Right lobe of liver (tissue), 6 donors: Measurements from ENCODE around the gene DRAM1. TPM values are rescaled to one million over a fixed set of nuclear protein-coding genes. Genes with fewer than 3 reads are reported as not detected.

Experiments
- ATAC-seq, 4 donors: fragments of 200-7000 bp; cut with Tn5 transposase; one replicate each; pipeline ENCODE4 v1.9.1; 2020; ENCODE audit warnings: mild to moderate bottlenecking in 4 of 4, moderate library complexity in 4 of 4
- DNase-seq, 3 donors: peaks; one replicate each; pipeline ENCODE4 v3.0.0-alpha.2; 2020
- H3K27ac ChIP-seq, 3 donors: fragments of 200-600 bp; one replicate each; pipeline ENCODE4 v1.8.0; 2022
- H3K27me3 ChIP-seq, 2 donors: fragments of 200-600 bp; one replicate each; pipeline ENCODE4 v1.8.0; 2022
- H3K36me3 ChIP-seq, 4 donors: fragments of 200-600 bp; sonication (generic) in 1 of 4; one replicate each; pipeline versions ENCODE4 v1.5.1 to v1.8.0; 2017 to 2022; ENCODE audit warnings: control low read depth in 1 of 4
- H3K4me1 ChIP-seq, 4 donors: fragments of 200-600 bp; sonication (generic) in 1 of 4; one replicate each; pipeline versions ENCODE4 v1.5.1 to v1.8.0; 2017 to 2022; ENCODE audit warnings: control low read depth in 1 of 4
- H3K4me3 ChIP-seq, 3 donors: fragments of 200-600 bp; one replicate each; pipeline ENCODE4 v1.8.0; 2022
- H3K9me3 ChIP-seq, 4 donors: fragments of 200-600 bp; sonication (generic) in 1 of 4; one replicate each; pipeline versions ENCODE4 v1.5.1 to v1.8.0; 2017 to 2022; ENCODE audit warnings: control low read depth in 1 of 4
- POLR2A ChIP-seq: fragments of 450-650 bp; IDR thresholded peaks from one replicate; pipeline ENCODE4 v1.6.1; 2017; ENCODE audit warnings: antibody characterized with exemption, mild to moderate bottlenecking
- WGBS: methylation state at CpG from one replicate; pipeline ENCODE4 v1.1.6; 2018; ENCODE audit warnings: low coverage, low lambda C conversion rate; ENCODE audit not compliant: insufficient coverage; ENCODE audit errors: missing lambda C conversion rate; 5-methylcytosine and 5-hydroxymethylcytosine counted together
- intact Hi-C, 2 donors: fragments of 100-400 bp; cut with DNase I; formaldehyde crosslinking; loops; one replicate each; pipeline versions ENCODE4 v1.11.2 to v1.14.1; 2022
- total RNA-seq, 6 experiments: library from RNA; depleted of rRNA in 2 of 6; stranded (reverse); fragments of >200 nt in 2 of 6; fragmentation: NEBNext Ultra II Directional in 3 of 6; extraction: Animal tissue kit (Norgen Biotek cat#: 25700) in 3 of 6; gene quantifications; one replicate each; pipeline versions ENCODE4 v1.1.0 to v1.2.4, GENCODE V29; 2016 to 2023
- TF ChIP-seq, protein P1 (sequence below), 4 donors: fragments of 200-600 bp in 3 of 4; fragments of 450-650 bp in 1 of 4; IDR thresholded peaks; one replicate each; pipeline versions ENCODE4 v1.5.1 to v1.8.0; 2016 to 2022; ENCODE audit warnings: antibody characterized with exemption in 4 of 4, mild to moderate bottlenecking in 2 of 4
- donor health status: DM: no; HTN: yes; CAD: no.
- donor health status: DM: no; HTN: no; CAD: no.
- donor health status: DM: no; HTN: no; CAD: no.
- donor health status: DM: no; HTN: yes; CAD: no.
- donor health status: DM: no; HTN: yes; CAD: no.

Gene DRAM1
- total RNA-seq, 6 experiments from 2014 or later = 2.2 to 11.3 (median 4.3) TPM

DNA sequence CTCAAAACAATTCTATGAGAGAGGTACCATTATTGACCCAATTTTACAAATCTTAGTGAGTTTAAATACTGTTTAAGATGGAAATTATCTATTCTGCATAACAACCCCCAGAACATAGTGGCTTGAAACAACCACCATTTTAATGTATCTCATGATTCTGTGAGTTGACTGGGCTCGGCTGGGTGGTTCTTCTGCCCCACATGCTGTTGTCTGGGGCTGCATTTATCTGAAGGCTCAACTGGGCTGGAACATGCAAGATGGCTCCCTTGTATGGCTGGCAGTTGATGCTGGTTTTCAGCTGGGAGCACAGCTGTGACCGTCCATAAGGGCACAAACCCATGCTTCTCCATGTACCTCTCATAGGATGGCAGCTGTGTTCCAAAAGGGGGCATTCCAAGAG is 82.2 kb downstream of the DRAM1 start:
- Histone ChIP-seq H3K4me1 (no peaks in the 10 kb centered on the region), H3K27ac (no peak overlapping the region), H3K9me3 (no peaks in the 10 kb centered on the region), H3K4me3 (no peak overlapping the region), H3K27me3 (no peaks in the 10 kb centered on the region), H3K36me3 (no peaks in the 10 kb centered on the region)
- WGBS = no CpG with 5 or more reads among the region's 2 CpGs
- TF ChIP-seq, protein P1, sequence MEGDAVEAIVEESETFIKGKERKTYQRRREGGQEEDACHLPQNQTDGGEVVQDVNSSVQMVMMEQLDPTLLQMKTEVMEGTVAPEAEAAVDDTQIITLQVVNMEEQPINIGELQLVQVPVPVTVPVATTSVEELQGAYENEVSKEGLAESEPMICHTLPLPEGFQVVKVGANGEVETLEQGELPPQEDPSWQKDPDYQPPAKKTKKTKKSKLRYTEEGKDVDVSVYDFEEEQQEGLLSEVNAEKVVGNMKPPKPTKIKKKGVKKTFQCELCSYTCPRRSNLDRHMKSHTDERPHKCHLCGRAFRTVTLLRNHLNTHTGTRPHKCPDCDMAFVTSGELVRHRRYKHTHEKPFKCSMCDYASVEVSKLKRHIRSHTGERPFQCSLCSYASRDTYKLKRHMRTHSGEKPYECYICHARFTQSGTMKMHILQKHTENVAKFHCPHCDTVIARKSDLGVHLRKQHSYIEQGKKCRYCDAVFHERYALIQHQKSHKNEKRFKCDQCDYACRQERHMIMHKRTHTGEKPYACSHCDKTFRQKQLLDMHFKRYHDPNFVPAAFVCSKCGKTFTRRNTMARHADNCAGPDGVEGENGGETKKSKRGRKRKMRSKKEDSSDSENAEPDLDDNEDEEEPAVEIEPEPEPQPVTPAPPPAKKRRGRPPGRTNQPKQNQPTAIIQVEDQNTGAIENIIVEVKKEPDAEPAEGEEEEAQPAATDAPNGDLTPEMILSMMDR (IDR thresholded peaks at IDR 0.05) = no peak
- TF ChIP-seq POLR2A = no peak
- intact Hi-C loops = no loop called here
- DNase-seq (no peak), ATAC-seq (no peak)

DNA sequence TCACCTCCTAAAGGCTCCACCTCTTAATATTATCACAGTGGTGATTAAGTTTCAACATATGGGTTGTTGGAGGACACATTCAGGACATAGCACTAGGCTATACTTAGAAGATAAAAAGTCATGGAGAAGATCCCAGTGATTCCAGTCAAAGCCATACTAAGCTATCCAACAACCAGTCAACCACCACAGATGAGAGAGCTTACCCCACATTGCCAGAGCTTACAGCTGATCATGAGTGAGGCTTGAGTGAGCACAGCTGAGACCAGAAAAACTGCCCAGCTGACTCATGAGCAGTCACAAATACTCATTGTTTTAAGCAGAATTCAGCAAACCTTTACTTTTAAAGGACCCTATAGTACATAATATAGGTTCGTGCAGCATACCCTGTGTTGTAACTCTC is 85.1 kb downstream of the DRAM1 start:
- Histone ChIP-seq H3K4me1 (no peaks in the 10 kb centered on the region), H3K36me3 (no peaks in the 10 kb centered on the region), H3K9me3 (no peaks in the 10 kb centered on the region), H3K27me3 (no peaks in the 10 kb centered on the region), H3K4me3 (no peak overlapping the region), H3K27ac (no peak overlapping the region)
- TF ChIP-seq, protein P1 (IDR thresholded peaks at IDR 0.05) = no peak
- TF ChIP-seq POLR2A = no peak
- intact Hi-C loops = no loop called here
- ATAC-seq (no peak), DNase-seq (no peak)
- 69% methylated on average over 1 of the region's 1 CpG for WGBS

DNA sequence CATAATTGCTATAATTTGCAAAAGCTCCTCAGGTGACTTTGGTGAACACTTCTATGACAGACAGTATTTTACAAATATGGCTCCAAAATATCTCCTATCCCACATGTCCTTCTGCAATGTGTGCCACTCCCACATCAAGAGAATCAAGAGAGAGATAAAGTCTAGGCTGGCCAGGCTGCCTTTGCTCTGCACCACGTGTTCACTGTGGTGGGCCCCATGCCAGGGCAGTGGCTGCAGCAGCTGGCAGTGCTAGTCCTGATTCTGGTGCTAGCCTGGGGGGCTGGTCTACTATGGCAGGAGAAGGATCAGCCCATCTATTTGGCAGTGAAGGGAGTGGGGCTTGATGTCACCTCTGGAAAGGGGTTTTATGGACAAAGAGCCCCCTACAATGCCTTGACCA is 86.3 kb downstream of the DRAM1 start:
- H3K9me3 ChIP-seq = no peaks in the 10 kb centered on the region
- no peaks in the 10 kb centered on the region for H3K4me1 ChIP-seq
- H3K4me3 ChIP-seq = no peak overlapping the region
- H3K27ac ChIP-seq = no peak overlapping the region
- TF ChIP-seq, protein P1 (IDR thresholded peaks at IDR 0.05) = no peak
- TF ChIP-seq POLR2A = no peak
- WGBS = 40% methylated on average over 1 of the region's 1 CpG
- H3K36me3 ChIP-seq = no peaks in the 10 kb centered on the region
- DNase-seq (peak in 1 of 3 donors; percentile 50), ATAC-seq (peak in 1 of 4 donors; percentile 36)
- intact Hi-C loops = no loop called here
- H3K27me3 ChIP-seq = no peaks in the 10 kb centered on the region

DNA sequence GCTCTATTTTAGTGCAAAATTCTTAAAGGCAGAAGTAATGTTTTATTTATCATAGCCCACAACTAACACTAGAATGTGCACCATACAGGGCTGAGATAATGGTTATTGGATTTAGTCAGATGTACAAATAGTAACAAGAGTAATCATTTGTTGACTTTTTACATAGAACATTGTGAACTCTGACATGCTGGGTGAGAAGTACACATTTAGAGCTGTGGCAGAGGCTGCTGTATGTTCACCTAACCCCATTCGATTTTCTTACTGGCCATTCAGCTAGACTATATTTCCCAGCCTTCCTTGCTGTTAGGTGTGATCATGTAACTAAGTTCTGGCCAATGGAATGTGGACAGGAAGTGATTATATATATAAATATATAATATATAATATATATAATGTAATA is 89.1 kb downstream of the DRAM1 start:
- WGBS = 40% methylated on average over 1 of the region's 1 CpG

More for the DNA sequence above, 89.1 kb downstream of the DRAM1 start:
- Histone ChIP-seq H3K27ac (no peak overlapping the region), H3K4me3 (no peak overlapping the region), H3K4me1 (no peaks in the 10 kb centered on the region), H3K9me3 (no peaks in the 10 kb centered on the region), H3K36me3 (no peaks in the 10 kb centered on the region), H3K27me3 (no peaks in the 10 kb centered on the region)
- DNase-seq (no peak), ATAC-seq (no peak)
- intact Hi-C loops = no loop called here
- TF ChIP-seq POLR2A = no peak
- TF ChIP-seq, protein P1 (IDR thresholded peaks at IDR 0.05) = no peak
